ENCODE measurements around the gene DERA.

DERA gene

GRCh38 chr12:15936751-15937150 is 25.6 kb downstream of the DERA start:
- no peaks in the 10 kb centered on the region for H3K9me2 ChIP-seq (ENCODE audit: low read depth, low read length)
- H3K4me3 ChIP-seq (ENCODE audit: low read depth, low read length, poor library complexity, severe bottlenecking): no peak overlapping the region
- H3K4me1 ChIP-seq (ENCODE audit: insufficient read depth, low read length, severe bottlenecking): no peaks in the 10 kb centered on the region
- H3F3A ChIP-seq (ENCODE audit: insufficient read depth, low read length): no peaks in the 10 kb centered on the region
- no peak overlapping the region for H3K9ac ChIP-seq (ENCODE audit: low read length)
- no peaks in the 10 kb centered on the region for H3K36me3 ChIP-seq (ENCODE audit: insufficient read depth, low read length)
- no peak overlapping the region for H2AFZ ChIP-seq (ENCODE audit: low read length)
- H4K20me1 ChIP-seq (ENCODE audit: insufficient read depth, low read length): no peaks in the 10 kb centered on the region
- peaks cover 5% of the 10 kb centered on the region; the same call in 1 of the 2 replicates for H3K79me2 ChIP-seq (ENCODE audit: insufficient read depth, low read length)
- H3K27me3 ChIP-seq (ENCODE audit: insufficient read depth, low read length): no peaks in the 10 kb centered on the region
- H3K27ac ChIP-seq (ENCODE audit: low read depth, low read length, poor library complexity, severe bottlenecking): no peak overlapping the region
- TF ChIP-seq EZH2 (IDR thresholded peaks at IDR 0.05; ENCODE audit: borderline replicate concordance, low read length) (no peak), CTCF (IDR thresholded peaks at IDR 0.05; ENCODE audit: low read length) (no peak)
- H3K9me3 ChIP-seq (ENCODE audit: low read length): peaks cover 4% of the 10 kb centered on the region; the same call in 1 of the 2 replicates
- H3K4me2 ChIP-seq (ENCODE audit: low read length): no peak overlapping the region

GRCh38 chr12:15937902-15938301 is 26.8 kb downstream of the DERA start:
- H3K27me3 ChIP-seq (ENCODE audit: insufficient read depth, low read length): no peaks in the 10 kb centered on the region
- H3K27ac ChIP-seq (ENCODE audit: low read depth, low read length, poor library complexity, severe bottlenecking): no peak overlapping the region
- no peak for TF ChIP-seq EZH2 (IDR thresholded peaks at IDR 0.05; ENCODE audit: borderline replicate concordance, low read length)
- no peak for TF ChIP-seq CTCF (IDR thresholded peaks at IDR 0.05; ENCODE audit: low read length)
- no peak overlapping the region for H3K4me2 ChIP-seq (ENCODE audit: low read length)
- H3K4me1 ChIP-seq (ENCODE audit: insufficient read depth, low read length, severe bottlenecking): no peaks in the 10 kb centered on the region
- H3K9ac ChIP-seq (ENCODE audit: low read length): no peak overlapping the region
- H3K79me2 ChIP-seq (ENCODE audit: insufficient read depth, low read length): peaks cover 5% of the 10 kb centered on the region; the same call in 1 of the 2 replicates
- no peak overlapping the region for H3K4me3 ChIP-seq (ENCODE audit: low read depth, low read length, poor library complexity, severe bottlenecking)
- H3K9me2 ChIP-seq (ENCODE audit: low read depth, low read length): no peaks in the 10 kb centered on the region
- H3K9me3 ChIP-seq (ENCODE audit: low read length): peaks cover 4% of the 10 kb centered on the region; the same call in 1 of the 2 replicates
- H3K36me3 ChIP-seq (ENCODE audit: insufficient read depth, low read length): no peaks in the 10 kb centered on the region
- H4K20me1 ChIP-seq (ENCODE audit: insufficient read depth, low read length): no peaks in the 10 kb centered on the region
- H2AFZ ChIP-seq (ENCODE audit: low read length): no peak overlapping the region
- H3F3A ChIP-seq (ENCODE audit: insufficient read depth, low read length): no peaks in the 10 kb centered on the region

- no peak overlapping the region for H3K4me3 ChIP-seq (ENCODE audit: low read depth, low read length, poor library complexity, severe bottlenecking)
- H3K27me3 ChIP-seq (ENCODE audit: insufficient read depth, low read length): no peaks in the 10 kb centered on the region
- H3K4me2 ChIP-seq (ENCODE audit: low read length): no peak overlapping the region
- peaks cover 4% of the 10 kb centered on the region; the same call in 1 of the 2 replicates for H3K9me3 ChIP-seq (ENCODE audit: low read length)
- H3K9ac ChIP-seq (ENCODE audit: low read length): no peak overlapping the region
- no peaks in the 10 kb centered on the region for H3K9me2 ChIP-seq (ENCODE audit: low read depth, low read length)
- no peaks in the 10 kb centered on the region for H4K20me1 ChIP-seq (ENCODE audit: insufficient read depth, low read length)
- H3K79me2 ChIP-seq (ENCODE audit: insufficient read depth, low read length): peaks cover 5% of the 10 kb centered on the region; the same call in 1 of the 2 replicates
- no peak overlapping the region for H2AFZ ChIP-seq (ENCODE audit: low read length)
- no peak overlapping the region for H3K27ac ChIP-seq (ENCODE audit: low read depth, low read length, poor library complexity, severe bottlenecking)
- H3K36me3 ChIP-seq (ENCODE audit: insufficient read depth, low read length): no peaks in the 10 kb centered on the region
- no peaks in the 10 kb centered on the region for H3F3A ChIP-seq (ENCODE audit: insufficient read depth, low read length)
- no peaks in the 10 kb centered on the region for H3K4me1 ChIP-seq (ENCODE audit: insufficient read depth, low read length, severe bottlenecking)
- TF ChIP-seq EZH2 (IDR thresholded peaks at IDR 0.05; ENCODE audit: borderline replicate concordance, low read length): no peak
- TF ChIP-seq CTCF (IDR thresholded peaks at IDR 0.05; ENCODE audit: low read length): no peak
These were observed 28.0 kb downstream of the DERA start for GRCh38 chr12:15939111-15939510.

Data from OCI-LY1 (cell line).